ENCODE results near the gene FIG4. TPM values are rescaled to one million over a fixed set of nuclear protein-coding genes. Genes with fewer than 3 reads are reported as not detected.

Gene FIG4
- total RNA-seq, result 10 to 100 TPM; 12.1 to 13.5 TPM

DNA sequence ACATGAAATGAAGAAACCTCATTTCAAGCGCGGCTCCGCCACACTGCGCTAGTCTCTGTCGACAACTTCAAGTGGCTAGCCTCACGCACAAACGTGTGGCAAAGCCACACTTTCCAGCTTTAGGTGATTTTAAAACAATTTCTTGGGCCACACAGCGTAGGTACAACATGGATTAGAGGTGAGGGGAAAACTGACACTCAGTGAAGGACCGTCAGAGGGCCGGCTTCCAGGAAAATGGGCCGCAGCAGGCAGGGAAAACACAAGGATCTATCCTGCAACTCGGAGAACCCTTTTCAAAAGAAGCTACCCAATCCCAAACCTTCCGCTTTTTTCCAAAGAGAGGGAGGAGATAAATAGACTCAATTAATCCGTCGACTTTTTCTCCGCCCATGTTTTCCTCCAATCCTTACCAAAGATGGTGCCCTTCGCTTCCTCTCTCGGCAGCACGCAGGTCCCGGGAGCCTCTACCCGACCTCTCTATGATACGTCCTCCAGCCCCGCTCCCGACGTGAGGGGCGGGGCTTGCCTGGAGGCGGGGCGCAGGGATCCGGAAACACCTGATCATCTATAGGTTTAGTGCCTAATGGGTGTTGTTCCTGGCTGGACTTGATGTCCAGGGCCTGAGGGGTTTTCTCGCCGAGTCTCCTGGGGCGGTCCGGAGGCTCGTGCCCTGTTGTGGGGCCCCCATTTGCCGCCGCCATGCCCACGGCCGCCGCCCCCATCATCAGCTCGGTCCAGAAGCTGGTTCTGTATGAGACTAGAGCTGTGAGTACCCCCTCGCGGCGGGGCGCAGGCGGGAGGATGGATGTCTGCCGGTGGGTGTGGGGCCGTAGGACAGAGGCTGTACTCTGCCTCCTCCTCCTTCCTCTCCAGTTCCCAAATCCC lies at the start of gene FIG4, which contains the start of gene AK9:
FIG4 (plus strand) TSS at position 560 of the 885 bp plus-strand sequence; CDS start at position 700, 140 bp downstream.
AK9 (minus strand) TSS at position 466 of the 885 bp plus-strand sequence. CDS start 15,457 bp downstream, outside the sequence.
- H3K4me1 Mint-ChIP-seq, result peaks cover 19% of the 10 kb centered on the region
- ATAC-seq (ENCODE audit: low read depth) (peak; percentile 98), DNase-seq (peak; percentile 91)
- H3K27me3 Mint-ChIP-seq, result no peaks in the 10 kb centered on the region
- peaks cover 1% of the 10 kb centered on the region for H3K36me3 Mint-ChIP-seq
- no peaks in the 10 kb centered on the region for H3K9me3 Mint-ChIP-seq
- peak within 1 kb of the TSS; percentile 89 for H3K27ac Mint-ChIP-seq
- POLR2A ChIA-PET, result interaction anchor here (0.6 kb wide), 1 partner anchor 203 kb away, joined by 6 read pairs; no protein-coding TSS in a partner anchor
- H3K4me3 Mint-ChIP-seq, result peak within 1 kb of the TSS; percentile 98

DNA sequence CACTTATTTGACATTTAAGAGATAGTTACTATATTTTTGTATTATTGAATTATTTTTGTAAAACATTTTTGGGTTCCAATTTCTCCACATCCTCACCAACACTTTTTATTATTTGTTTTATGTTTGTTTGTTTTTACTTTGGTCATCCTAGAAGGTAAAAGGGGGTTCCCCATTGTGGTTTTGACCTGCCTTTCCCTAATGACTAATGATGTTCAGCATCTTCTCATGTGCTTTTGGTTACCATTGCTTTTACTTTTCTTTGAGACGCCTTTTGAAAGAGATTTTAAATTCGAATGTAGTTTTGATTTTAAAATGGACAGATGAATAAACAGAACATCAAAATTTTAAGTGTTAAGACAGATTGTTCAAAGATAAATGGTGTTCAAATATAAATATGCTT lies 47.0 kb upstream of the FIG4 start:
- Mint-ChIP-seq H3K4me3 (no peak overlapping the region), H3K4me1 (no peaks in the 10 kb centered on the region), H3K36me3 (peaks cover 2% of the 10 kb centered on the region), H3K27ac (no peak overlapping the region), H3K27me3 (no peaks in the 10 kb centered on the region), H3K9me3 (no peaks in the 10 kb centered on the region)
- POLR2A ChIA-PET, result no interaction called here
- DNase-seq (no peak), ATAC-seq (ENCODE audit: low read depth) (no peak)

DNA sequence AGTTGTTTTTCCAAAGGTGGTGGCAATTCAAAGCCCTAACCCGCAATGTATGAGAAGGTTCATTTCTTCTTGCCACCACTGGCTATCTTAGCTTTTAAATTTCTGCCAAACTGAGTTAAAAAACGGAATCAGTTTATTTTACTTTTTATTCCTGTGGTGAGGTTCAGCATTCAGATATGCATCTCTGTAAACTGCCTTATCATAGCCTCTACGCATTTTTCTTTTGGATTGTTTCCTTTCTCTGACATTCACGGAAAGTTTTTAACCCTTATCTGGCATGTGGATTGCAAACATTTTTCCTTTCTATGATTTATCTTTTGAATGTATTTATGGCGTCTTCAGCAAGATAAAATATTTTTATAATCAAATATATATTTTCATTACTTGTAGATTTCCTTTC lies 37.8 kb upstream of the FIG4 start:
- H3K27me3 Mint-ChIP-seq, result no peaks in the 10 kb centered on the region
- POLR2A ChIA-PET, result no interaction called here
- peaks cover 4% of the 10 kb centered on the region for H3K36me3 Mint-ChIP-seq
- H3K27ac Mint-ChIP-seq, result no peak overlapping the region
- no peak for DNase-seq
- peaks cover 2% of the 10 kb centered on the region for H3K9me3 Mint-ChIP-seq
- peaks cover 2% of the 10 kb centered on the region for H3K4me1 Mint-ChIP-seq
- H3K4me3 Mint-ChIP-seq, result no peak overlapping the region
- ATAC-seq (ENCODE audit: low read depth), result no peak

DNA sequence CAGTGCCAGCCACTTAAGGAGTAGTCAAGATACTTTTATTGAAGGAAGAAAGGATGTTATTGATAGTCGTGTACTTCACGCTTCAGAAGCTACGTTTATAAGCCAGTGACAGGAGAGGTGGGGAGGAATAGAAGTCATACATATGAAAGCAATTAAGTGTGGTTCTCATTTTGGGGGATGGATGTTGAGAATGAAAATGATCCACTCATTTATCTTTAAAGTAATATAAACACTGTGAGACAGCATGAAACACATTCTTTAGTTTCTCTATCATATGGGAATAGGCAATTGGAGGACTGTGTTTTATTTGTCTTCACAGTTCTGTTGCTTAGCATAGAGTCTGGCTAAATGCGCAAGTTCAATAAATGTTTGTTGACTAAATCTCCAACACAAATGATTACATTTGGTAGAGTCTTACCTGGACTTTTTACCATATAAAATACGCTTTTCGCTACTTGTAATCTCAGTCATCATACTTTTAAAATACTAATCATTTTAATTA lies 35.3 kb upstream of the FIG4 start:
- H3K27me3 Mint-ChIP-seq, result no peaks in the 10 kb centered on the region
- no peak overlapping the region for H3K27ac Mint-ChIP-seq
- peaks cover 3% of the 10 kb centered on the region for H3K4me1 Mint-ChIP-seq
- DNase-seq (no peak), ATAC-seq (ENCODE audit: low read depth) (no peak)
- peaks cover 2% of the 10 kb centered on the region for H3K9me3 Mint-ChIP-seq
- POLR2A ChIA-PET, result no interaction called here
- no peak overlapping the region for H3K4me3 Mint-ChIP-seq
- H3K36me3 Mint-ChIP-seq, result peaks cover 6% of the 10 kb centered on the region

DNA sequence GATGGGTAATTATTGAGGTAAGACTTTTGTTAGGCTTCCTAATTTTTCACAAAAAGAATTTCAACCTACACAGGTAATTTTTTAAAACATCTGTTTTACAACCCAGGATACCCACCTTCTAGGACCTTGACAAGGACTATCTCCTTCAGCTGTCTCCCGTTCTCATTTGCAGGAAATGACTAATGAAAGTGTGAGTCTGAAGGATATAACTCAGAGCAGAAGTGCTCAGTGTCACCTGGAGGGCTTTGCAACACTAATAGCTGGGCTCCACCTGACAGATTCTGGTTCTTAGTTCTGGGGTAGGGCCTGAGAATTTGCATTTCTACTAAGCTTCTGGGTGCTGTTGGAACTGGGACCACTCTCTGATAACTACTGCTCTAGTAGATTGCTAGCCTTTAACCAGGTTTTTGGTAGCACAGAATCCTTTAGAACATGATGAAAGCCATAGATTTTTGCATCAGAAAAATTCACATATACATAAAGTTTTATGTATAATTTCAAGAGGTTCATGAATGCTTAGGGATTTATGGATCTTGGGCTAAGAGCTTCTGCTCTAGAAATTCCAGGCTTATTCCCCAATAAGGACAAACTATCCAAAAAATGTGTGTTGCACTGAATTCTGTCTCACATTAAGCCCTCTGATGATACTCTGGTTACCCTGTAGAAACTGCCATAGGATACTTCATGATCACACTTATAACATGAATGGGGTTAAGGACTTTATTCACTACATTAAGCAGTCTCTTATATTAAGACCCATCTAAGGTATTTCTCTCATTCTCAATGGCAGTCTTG lies 30.4 kb upstream of the FIG4 start:
- DNase-seq (no peak), ATAC-seq (ENCODE audit: low read depth) (peak; percentile 36)
- peaks cover 4% of the 10 kb centered on the region for H3K36me3 Mint-ChIP-seq
- H3K4me1 Mint-ChIP-seq, result peaks cover 2% of the 10 kb centered on the region
- POLR2A ChIA-PET, result no interaction called here
- no peak overlapping the region for H3K27ac Mint-ChIP-seq
- no peaks in the 10 kb centered on the region for H3K9me3 Mint-ChIP-seq
- no peak overlapping the region for H3K4me3 Mint-ChIP-seq
- H3K27me3 Mint-ChIP-seq, result no peaks in the 10 kb centered on the region

DNA sequence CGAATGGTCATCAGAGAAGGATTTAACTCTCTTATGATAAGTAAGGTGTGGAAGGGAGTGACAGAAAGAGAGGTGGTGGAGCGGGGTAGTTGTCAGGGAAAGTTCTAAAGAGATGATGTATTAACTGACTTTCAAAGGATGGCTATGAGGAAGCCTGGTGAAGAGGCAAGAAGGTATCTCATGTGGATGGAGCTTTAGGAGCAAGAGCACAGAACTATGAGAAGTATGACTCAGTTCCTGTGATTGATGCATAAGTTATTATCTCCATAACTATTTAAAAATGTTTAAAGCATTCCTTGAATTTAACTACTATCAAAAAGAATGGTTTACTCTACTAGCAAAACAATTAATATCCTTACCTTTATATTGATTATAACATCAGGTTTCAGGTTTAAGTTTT lies 28.9 kb upstream of the FIG4 start:
- POLR2A ChIA-PET, result no interaction called here
- peaks cover 2% of the 10 kb centered on the region for H3K4me1 Mint-ChIP-seq
- H3K36me3 Mint-ChIP-seq, result peaks cover 4% of the 10 kb centered on the region

DNA sequence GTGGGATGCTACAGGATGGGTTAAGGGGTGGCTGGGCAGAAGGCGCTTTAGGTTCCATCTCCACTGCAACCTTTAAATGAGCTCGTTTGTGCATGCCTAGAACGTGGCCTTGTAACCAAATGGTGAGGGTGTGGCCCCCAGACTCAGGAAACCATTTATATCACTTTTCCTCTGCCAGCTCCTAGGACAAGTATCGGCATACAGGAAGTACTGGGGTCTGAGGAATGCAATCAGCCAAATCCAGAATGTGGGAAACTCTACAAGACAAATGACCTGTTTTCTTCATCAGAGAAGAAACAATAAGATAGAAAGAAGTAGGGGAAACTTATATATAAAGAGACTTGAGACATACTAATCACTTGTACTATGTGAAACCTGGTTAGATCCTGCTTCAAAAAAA lies 21.3 kb upstream of the FIG4 start:
- ATAC-seq (ENCODE audit: low read depth) (no peak), DNase-seq (no peak)
- H3K9me3 Mint-ChIP-seq, result no peaks in the 10 kb centered on the region
- no peak overlapping the region for H3K27ac Mint-ChIP-seq
- POLR2A ChIA-PET, result no interaction called here
- H3K4me1 Mint-ChIP-seq, result no peaks in the 10 kb centered on the region
- H3K27me3 Mint-ChIP-seq, result no peaks in the 10 kb centered on the region
- H3K4me3 Mint-ChIP-seq, result no peak overlapping the region
- no peaks in the 10 kb centered on the region for H3K36me3 Mint-ChIP-seq

More for the DNA sequence above, 28.9 kb upstream of the FIG4 start:
- ATAC-seq (ENCODE audit: low read depth), result no peak
- no peak for DNase-seq
- no peaks in the 10 kb centered on the region for H3K9me3 Mint-ChIP-seq
- no peak overlapping the region for H3K4me3 Mint-ChIP-seq
- no peak overlapping the region for H3K27ac Mint-ChIP-seq
- H3K27me3 Mint-ChIP-seq, result no peaks in the 10 kb centered on the region

DNA sequence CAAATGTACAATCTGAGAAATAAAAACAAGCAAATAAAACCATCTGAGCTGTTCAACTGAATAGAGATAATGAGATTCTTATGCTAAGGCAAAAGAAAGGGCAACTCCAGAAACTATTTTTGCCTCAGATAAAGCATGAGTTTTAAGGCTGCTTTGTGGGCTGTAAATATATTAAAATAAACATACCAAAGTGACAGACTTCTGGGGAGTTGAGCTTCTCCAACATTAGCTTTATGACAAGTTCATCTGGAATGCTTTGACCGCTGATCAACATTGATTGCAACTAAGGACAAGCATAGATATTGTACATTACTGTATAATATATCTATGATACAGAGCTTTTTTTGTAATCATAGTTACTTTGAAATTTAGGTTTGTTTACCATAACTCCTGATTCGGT lies 19.4 kb upstream of the FIG4 start:
- H3K4me3 Mint-ChIP-seq, result no peak overlapping the region
- POLR2A ChIA-PET, result interaction anchor here (0.6 kb wide), 1 partner anchor 466 kb away, joined by 3 read pairs; no protein-coding TSS in a partner anchor

DNA sequence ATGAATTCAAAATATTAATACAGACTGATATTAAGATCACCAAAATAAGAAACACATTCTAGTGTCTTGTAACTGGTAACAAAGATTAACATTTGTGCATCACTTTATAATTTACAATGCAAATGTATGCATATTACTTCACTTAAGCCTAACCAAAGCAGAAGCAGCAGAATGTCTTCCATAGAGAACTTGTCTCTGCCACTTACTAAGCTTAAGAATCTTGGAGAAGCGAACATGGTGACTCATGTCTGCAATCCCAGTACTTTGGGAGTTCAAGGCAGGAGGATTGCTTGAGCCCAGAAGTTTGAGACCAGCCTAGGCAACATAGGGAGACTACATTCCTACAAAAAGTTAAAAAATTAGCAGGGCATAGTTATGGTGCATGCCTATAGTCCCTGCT lies 18.9 kb upstream of the FIG4 start:
- Mint-ChIP-seq H3K36me3 (no peaks in the 10 kb centered on the region), H3K9me3 (peaks cover 3% of the 10 kb centered on the region), H3K27me3 (no peaks in the 10 kb centered on the region), H3K4me3 (no peak overlapping the region), H3K27ac (no peak overlapping the region), H3K4me1 (peaks cover 2% of the 10 kb centered on the region)
- DNase-seq (no peak), ATAC-seq (ENCODE audit: low read depth) (no peak)
- POLR2A ChIA-PET, result interaction anchor here (0.6 kb wide), 1 partner anchor 466 kb away, joined by 3 read pairs; no protein-coding TSS in a partner anchor

More for the DNA sequence above, 19.4 kb upstream of the FIG4 start:
- H3K36me3 Mint-ChIP-seq, result no peaks in the 10 kb centered on the region
- no peak overlapping the region for H3K27ac Mint-ChIP-seq
- H3K9me3 Mint-ChIP-seq, result peaks cover 2% of the 10 kb centered on the region
- DNase-seq (no peak), ATAC-seq (ENCODE audit: low read depth) (no peak)
- no peaks in the 10 kb centered on the region for H3K27me3 Mint-ChIP-seq
- peaks cover 2% of the 10 kb centered on the region for H3K4me1 Mint-ChIP-seq

DNA sequence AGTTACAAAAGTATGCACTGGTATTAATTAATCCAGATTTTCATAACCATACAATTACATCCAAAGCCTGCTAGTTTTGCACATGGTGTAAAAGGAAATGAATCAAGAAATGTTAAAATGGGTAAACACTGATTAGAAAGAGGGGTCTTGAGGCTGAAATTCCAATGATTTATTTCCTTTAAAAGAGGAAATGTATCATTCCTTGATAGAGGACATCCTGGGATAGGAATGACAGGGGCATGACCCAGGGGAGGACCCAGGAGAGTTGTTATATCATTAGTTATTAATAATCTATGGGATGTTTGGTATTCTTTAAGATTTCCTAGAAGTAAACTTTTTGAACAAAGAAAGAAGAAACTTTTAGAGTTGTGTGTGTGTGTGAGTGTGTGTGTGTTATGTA lies 18.3 kb upstream of the FIG4 start:
- no peak overlapping the region for H3K27ac Mint-ChIP-seq
- DNase-seq (no peak), ATAC-seq (ENCODE audit: low read depth) (no peak)
- H3K27me3 Mint-ChIP-seq, result no peaks in the 10 kb centered on the region
- peaks cover 3% of the 10 kb centered on the region for H3K9me3 Mint-ChIP-seq
- POLR2A ChIA-PET, result interaction anchor here (0.5 kb wide), 1 partner anchor 24 kb away, joined by 3 read pairs; no protein-coding TSS in a partner anchor
- H3K4me3 Mint-ChIP-seq, result no peak overlapping the region
- no peaks in the 10 kb centered on the region for H3K36me3 Mint-ChIP-seq
- H3K4me1 Mint-ChIP-seq, result peaks cover 2% of the 10 kb centered on the region

DNA sequence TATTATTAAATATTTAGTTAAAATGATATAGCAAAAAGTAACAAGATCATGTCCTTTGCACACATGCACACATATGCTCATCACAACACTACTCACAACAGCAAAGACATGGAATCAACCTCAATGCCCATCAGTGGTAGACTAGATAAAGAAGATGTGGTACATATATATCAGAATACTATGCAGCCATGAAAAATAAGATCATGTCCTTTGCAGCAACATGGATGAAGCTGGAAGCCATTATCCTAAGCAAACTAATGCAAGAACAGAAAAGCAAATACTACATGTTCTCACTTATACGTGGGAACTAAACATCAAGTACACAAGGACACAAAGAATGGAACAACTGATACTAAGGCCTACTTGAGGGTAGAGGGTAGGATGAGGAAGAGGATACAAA lies 14.4 kb upstream of the FIG4 start:
- Mint-ChIP-seq H3K36me3 (no peaks in the 10 kb centered on the region), H3K4me1 (peaks cover 2% of the 10 kb centered on the region)
- POLR2A ChIA-PET, result no interaction called here

DNA sequence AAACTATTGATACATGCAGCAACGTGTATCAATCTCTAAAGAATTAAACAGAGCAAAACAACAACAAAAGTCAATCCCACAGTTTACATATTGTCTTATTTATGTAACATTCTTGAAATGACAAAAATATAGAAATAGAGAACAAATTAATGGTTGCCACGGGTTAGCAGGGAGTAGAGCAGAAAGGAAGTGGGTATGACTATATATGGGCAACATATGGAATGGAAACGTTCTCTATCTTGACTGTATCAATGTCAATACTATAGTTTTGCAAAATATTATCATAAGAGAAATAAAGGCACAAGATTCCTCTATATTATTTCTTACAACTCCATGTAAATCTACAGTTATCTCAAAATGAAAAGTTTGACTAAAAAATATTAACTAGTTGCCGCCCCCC lies 12.9 kb upstream of the FIG4 start:
- Mint-ChIP-seq H3K4me1 (peaks cover 2% of the 10 kb centered on the region), H3K27ac (no peak overlapping the region), H3K4me3 (no peak overlapping the region), H3K27me3 (peaks cover 2% of the 10 kb centered on the region), H3K9me3 (peaks cover 5% of the 10 kb centered on the region), H3K36me3 (no peaks in the 10 kb centered on the region)
- DNase-seq (no peak), ATAC-seq (ENCODE audit: low read depth) (no peak)
- POLR2A ChIA-PET, result no interaction called here

More for the DNA sequence above, 14.4 kb upstream of the FIG4 start:
- Mint-ChIP-seq H3K9me3 (peaks cover 3% of the 10 kb centered on the region), H3K4me3 (no peak overlapping the region), H3K27me3 (peaks cover 2% of the 10 kb centered on the region), H3K27ac (no peak overlapping the region)
- ATAC-seq (ENCODE audit: low read depth) (no peak), DNase-seq (no peak)

All from activated naive CD8-positive, alpha-beta T cell treated with anti-CD3 and anti-CD28 coated beads, Interleukin-2, amount 10 ng/mL, durations not matched to agents 7 days and 5 days (primary cell).